T-helper 1 cell treated with Interleukin-12 subunit alpha and Interleukin-12 subunit beta and Interleukin-4 antibody, amounts not matched to agents 30 μg/mL and 1 μg/mL, for 36 hours (primary cell): ENCODE results near the gene TRIM44.
"Not testable (repeated sequence)": the region's sequence is repeated elsewhere in the genome, so short reads cannot be mapped to it uniquely, and the experiment has no call there.

Experiments
- H3K27ac Mint-ChIP-seq: one replicate; pipeline ENCODE4 v1.8.0; 2021; ENCODE audit warnings: mild to moderate bottlenecking, mixed read lengths
- H3K27me3 Mint-ChIP-seq: one replicate; pipeline ENCODE4 v1.8.0; 2021; ENCODE audit warnings: low read depth, mixed read lengths
- H3K36me3 Mint-ChIP-seq: one replicate; pipeline ENCODE4 v1.8.0; 2021; ENCODE audit warnings: low read depth, mixed read lengths
- H3K4me1 Mint-ChIP-seq: one replicate; pipeline ENCODE4 v1.8.0; 2021; ENCODE audit warnings: low read depth, mixed read lengths
- H3K4me3 Mint-ChIP-seq: one replicate; pipeline ENCODE4 v1.8.0; 2021; ENCODE audit warnings: mild to moderate bottlenecking, moderate library complexity, mixed read lengths
- H3K9me3 Mint-ChIP-seq: one replicate; pipeline ENCODE4 v1.8.0; 2021; ENCODE audit warnings: mixed read lengths

Gene TRIM44

GRCh38 chr11:35847473-35847872 is 184.9 kb downstream of the TRIM44 start:
- Mint-ChIP-seq H3K4me1 (no peaks in the 10 kb centered on the region), H3K4me3 (no peak overlapping the region), H3K36me3 (no peaks in the 10 kb centered on the region), H3K27me3 (no peaks in the 10 kb centered on the region), H3K27ac (no peak overlapping the region), H3K9me3 (no peaks in the 10 kb centered on the region)

GRCh38 chr11:35848616-35849015 is 186.0 kb downstream of the TRIM44 start:
- no peak overlapping the region for H3K4me3 Mint-ChIP-seq
- no peaks in the 10 kb centered on the region for H3K36me3 Mint-ChIP-seq
- no peaks in the 10 kb centered on the region for H3K9me3 Mint-ChIP-seq
- H3K4me1 Mint-ChIP-seq, result no peaks in the 10 kb centered on the region
- no peaks in the 10 kb centered on the region for H3K27me3 Mint-ChIP-seq
- no peak overlapping the region for H3K27ac Mint-ChIP-seq

DNA sequence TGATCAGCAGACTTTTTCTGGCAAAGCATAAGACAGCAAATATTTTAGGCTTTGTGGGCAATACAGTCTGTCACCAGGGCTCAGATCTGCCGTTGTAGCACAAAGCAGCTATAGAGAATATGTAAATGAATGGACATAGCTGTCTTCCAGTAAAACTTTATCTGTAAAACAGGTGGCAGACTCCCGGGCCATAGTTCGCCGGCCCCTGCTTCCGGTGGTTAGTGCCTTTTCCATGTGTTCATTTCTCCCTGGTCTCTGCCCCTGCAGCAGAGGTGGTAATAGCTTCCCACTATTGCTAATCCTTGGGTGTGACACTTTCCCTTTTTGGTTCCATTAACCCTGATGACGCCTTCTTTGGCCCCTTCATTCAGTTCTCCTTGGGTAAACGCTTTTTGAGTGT is 187.6 kb downstream of the TRIM44 start:
- no peaks in the 10 kb centered on the region for H3K4me1 Mint-ChIP-seq

DNA sequence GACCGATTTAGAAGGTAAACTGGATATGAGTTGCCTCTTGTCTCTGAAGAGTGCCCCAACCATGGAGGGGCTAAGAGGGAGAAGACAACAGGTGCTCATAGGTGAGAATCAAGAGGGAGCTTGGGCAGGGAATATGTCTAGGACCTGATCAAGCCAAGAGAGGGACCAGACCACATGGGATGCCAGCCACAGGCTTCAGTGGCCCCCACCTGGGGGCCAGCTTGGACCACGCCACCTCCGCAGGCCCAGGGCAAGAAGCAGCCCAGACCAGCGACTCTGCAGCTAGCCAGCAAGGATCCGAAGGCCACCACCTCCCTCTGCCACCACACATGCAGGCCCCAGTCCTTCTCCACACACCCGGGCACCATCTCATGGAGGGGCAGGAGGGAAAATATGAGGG is 188.8 kb downstream of the TRIM44 start:
- Mint-ChIP-seq H3K27me3 (peaks cover 5% of the 10 kb centered on the region), H3K36me3 (no peaks in the 10 kb centered on the region), H3K9me3 (no peaks in the 10 kb centered on the region), H3K27ac (no peak overlapping the region), H3K4me1 (no peaks in the 10 kb centered on the region), H3K4me3 (no peak overlapping the region)

More for the DNA sequence above, 187.6 kb downstream of the TRIM44 start:
- Mint-ChIP-seq H3K4me3 (no peak overlapping the region), H3K9me3 (no peaks in the 10 kb centered on the region), H3K36me3 (no peaks in the 10 kb centered on the region), H3K27ac (no peak overlapping the region), H3K27me3 (peaks cover under 1% of the 10 kb centered on the region)

GRCh38 chr11:35852056-35852455 is 189.5 kb downstream of the TRIM44 start:
- no peak overlapping the region for H3K4me3 Mint-ChIP-seq
- peaks cover 5% of the 10 kb centered on the region for H3K27me3 Mint-ChIP-seq
- H3K27ac Mint-ChIP-seq, result no peak overlapping the region
- H3K36me3 Mint-ChIP-seq, result no peaks in the 10 kb centered on the region
- H3K9me3 Mint-ChIP-seq, result no peaks in the 10 kb centered on the region
- H3K4me1 Mint-ChIP-seq, result no peaks in the 10 kb centered on the region

DNA sequence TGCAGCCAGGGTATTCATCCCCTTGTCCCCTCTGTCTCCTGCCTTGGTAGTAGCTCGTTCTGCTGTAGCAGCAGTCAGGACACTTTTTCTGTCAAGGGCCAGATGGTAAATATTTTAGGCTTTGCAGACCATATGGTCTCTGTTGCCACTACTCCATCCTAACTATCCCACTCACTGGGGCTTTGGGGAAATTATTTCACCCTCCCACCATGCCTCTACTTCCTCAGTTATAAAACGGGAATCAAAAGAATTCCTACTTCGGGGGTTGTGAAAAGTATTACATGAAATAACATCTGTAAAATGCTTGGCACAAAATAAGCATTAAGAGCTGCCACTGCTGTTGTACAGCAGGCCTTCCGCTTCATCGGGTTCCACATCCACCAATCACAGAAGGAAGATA is 191.4 kb downstream of the TRIM44 start:
- H3K27me3 Mint-ChIP-seq, result peaks cover 5% of the 10 kb centered on the region
- no peaks in the 10 kb centered on the region for H3K36me3 Mint-ChIP-seq
- H3K9me3 Mint-ChIP-seq, result no peaks in the 10 kb centered on the region
- H3K4me1 Mint-ChIP-seq, result no peaks in the 10 kb centered on the region
- H3K4me3 Mint-ChIP-seq, result no peak overlapping the region
- H3K27ac Mint-ChIP-seq, result no peak overlapping the region

- no peaks in the 10 kb centered on the region for H3K4me1 Mint-ChIP-seq
- H3K27me3 Mint-ChIP-seq, result peaks cover 5% of the 10 kb centered on the region
- no peak overlapping the region for H3K27ac Mint-ChIP-seq
- no peaks in the 10 kb centered on the region for H3K36me3 Mint-ChIP-seq
- H3K4me3 Mint-ChIP-seq, result no peak overlapping the region
- no peaks in the 10 kb centered on the region for H3K9me3 Mint-ChIP-seq
These were observed 193.1 kb downstream of the TRIM44 start for GRCh38 chr11:35855671-35856070.

- no peaks in the 10 kb centered on the region for H3K9me3 Mint-ChIP-seq
- no peak overlapping the region for H3K27ac Mint-ChIP-seq
- no peaks in the 10 kb centered on the region for H3K4me1 Mint-ChIP-seq
- H3K36me3 Mint-ChIP-seq, result no peaks in the 10 kb centered on the region
- no peak overlapping the region for H3K4me3 Mint-ChIP-seq
- H3K27me3 Mint-ChIP-seq, result peaks cover 5% of the 10 kb centered on the region
These were observed 193.7 kb downstream of the TRIM44 start for GRCh38 chr11:35856259-35856658.

GRCh38 chr11:35856756-35857155 is 194.2 kb downstream of the TRIM44 start:
- H3K27ac Mint-ChIP-seq, result no peak overlapping the region
- peaks cover 5% of the 10 kb centered on the region for H3K27me3 Mint-ChIP-seq
- H3K4me3 Mint-ChIP-seq, result no peak overlapping the region
- H3K4me1 Mint-ChIP-seq, result no peaks in the 10 kb centered on the region
- H3K9me3 Mint-ChIP-seq, result no peaks in the 10 kb centered on the region
- H3K36me3 Mint-ChIP-seq, result no peaks in the 10 kb centered on the region

GRCh38 chr11:35857922-35858321 is 195.3 kb downstream of the TRIM44 start:
- peaks cover 5% of the 10 kb centered on the region for H3K27me3 Mint-ChIP-seq
- no peaks in the 10 kb centered on the region for H3K9me3 Mint-ChIP-seq
- H3K36me3 Mint-ChIP-seq, result no peaks in the 10 kb centered on the region
- H3K4me3 Mint-ChIP-seq, result no peak overlapping the region
- H3K4me1 Mint-ChIP-seq, result no peaks in the 10 kb centered on the region
- H3K27ac Mint-ChIP-seq, result no peak overlapping the region

DNA sequence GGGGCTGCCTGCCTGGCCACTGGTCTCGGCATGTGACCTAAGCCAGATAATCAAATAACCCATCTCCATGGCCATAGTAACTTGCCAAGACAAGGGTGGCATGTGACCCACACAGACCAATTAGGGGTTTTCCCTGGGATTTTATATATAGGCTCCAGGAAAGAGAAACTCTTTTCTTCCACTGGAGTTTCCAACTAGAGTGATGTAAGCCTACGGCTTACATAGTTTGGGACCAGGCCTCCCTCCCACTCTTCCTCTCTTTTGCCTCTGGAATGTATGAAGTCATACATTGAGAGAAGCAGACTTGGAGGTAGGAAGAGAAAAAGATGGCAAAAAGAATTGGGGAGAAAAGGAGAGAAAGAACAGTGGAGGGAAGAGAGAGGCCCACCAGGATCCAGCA is 196.7 kb downstream of the TRIM44 start:
- H3K36me3 Mint-ChIP-seq, result no peaks in the 10 kb centered on the region

DNA sequence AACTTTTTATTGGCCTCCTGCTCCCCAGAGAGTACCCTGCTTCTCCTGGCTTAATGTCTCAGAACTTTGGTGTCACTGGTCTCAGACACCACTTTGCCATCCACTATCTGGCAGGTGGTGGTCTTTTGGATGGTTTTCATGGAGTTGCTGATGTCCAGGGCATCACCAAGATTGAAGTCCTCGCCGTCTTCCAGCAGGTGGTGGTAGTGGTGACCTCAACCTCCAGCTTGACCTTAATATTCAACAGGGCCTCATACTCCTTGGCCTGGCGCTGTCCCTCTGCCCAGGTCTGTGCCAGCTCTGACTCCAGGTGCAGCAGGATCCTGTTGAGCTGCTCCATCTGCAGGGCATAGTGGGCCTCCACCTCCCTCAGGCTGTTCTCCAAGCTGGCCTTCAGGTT is 197.6 kb downstream of the TRIM44 start:
- H3K36me3 Mint-ChIP-seq, H3K27ac Mint-ChIP-seq, H3K4me3 Mint-ChIP-seq, H3K4me1 Mint-ChIP-seq, H3K27me3 Mint-ChIP-seq, H3K9me3 Mint-ChIP-seq: not testable (repeated sequence)

More for the DNA sequence above, 196.7 kb downstream of the TRIM44 start:
- Mint-ChIP-seq H3K4me1 (no peaks in the 10 kb centered on the region), H3K9me3 (peaks cover 3% of the 10 kb centered on the region), H3K27me3 (peaks cover 5% of the 10 kb centered on the region), H3K27ac (no peak overlapping the region), H3K4me3 (no peak overlapping the region)

DNA sequence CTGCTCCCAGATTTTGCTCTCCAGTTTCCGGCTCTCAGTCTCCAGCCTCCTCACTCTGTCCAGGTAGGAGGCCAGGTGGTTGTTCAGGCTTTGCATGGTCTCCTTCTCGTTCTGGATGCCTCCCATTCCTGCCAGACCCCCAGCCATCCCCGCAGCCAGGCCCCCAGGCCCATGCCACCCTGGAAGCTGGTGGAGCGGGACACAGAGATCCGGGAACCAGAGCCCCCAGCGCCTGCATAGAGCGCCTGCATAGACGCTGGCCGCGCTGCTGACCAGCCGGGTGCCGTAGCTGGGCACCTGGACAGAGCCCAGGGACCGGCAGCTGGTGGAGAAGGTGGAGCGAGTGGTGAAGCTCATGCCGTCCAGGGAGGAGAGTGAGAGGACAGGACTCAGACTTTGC is 198.6 kb downstream of the TRIM44 start:
- H3K36me3 Mint-ChIP-seq, result no peaks in the 10 kb centered on the region
- peaks cover 3% of the 10 kb centered on the region for H3K9me3 Mint-ChIP-seq
- H3K27ac Mint-ChIP-seq, result no peak overlapping the region
- no peaks in the 10 kb centered on the region for H3K4me1 Mint-ChIP-seq
- H3K4me3 Mint-ChIP-seq, result no peak overlapping the region
- H3K27me3 Mint-ChIP-seq, result no peaks in the 10 kb centered on the region

- Mint-ChIP-seq H3K4me1 (no peaks in the 10 kb centered on the region), H3K9me3 (peaks cover 12% of the 10 kb centered on the region), H3K4me3 (no peak overlapping the region), H3K36me3 (no peaks in the 10 kb centered on the region), H3K27ac (no peak overlapping the region), H3K27me3 (no peaks in the 10 kb centered on the region)
These were observed 200.1 kb downstream of the TRIM44 start for GRCh38 chr11:35862666-35863065.

DNA sequence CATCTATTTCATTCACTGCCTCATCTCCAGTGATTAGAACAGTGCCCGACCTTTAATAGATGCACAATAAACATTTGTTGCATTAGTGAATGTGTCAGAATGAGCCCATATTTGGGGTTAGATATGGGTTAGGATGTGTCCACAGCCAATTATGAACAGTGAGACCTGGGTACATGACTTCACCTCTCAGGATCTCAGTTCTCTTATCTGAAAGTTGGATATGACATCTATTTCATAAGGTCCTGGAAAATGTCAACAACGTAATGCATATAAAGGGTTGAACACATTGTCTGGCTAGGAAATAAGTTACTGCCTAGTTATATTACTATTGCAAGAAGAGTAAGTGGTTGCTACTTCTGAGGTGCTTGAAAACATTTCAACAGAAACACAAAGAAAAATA is 201.6 kb downstream of the TRIM44 start:
- H3K4me1 Mint-ChIP-seq, result no peaks in the 10 kb centered on the region

DNA sequence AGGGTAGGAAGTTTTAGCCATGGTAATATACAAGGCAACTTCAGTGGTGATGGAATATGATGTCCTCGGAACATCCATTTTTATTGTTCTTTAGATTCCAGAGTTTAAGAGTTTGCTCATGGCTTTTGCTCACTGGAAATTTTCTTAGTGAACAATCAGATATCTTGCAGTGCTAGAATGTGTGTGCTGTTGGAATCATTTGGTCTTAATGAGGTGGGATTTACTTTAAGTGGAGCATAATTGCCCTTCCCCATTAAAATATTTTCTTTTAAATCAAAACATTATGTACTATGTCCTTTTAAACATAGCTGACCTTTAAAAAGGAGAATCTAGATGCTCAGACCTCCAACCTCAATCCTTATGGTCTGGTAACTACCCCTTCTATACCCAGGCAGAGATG is 204.0 kb downstream of the TRIM44 start:
- H3K4me3 Mint-ChIP-seq, result no peak overlapping the region
- no peaks in the 10 kb centered on the region for H3K4me1 Mint-ChIP-seq

More for the DNA sequence above, 201.6 kb downstream of the TRIM44 start:
- Mint-ChIP-seq H3K27me3 (no peaks in the 10 kb centered on the region), H3K4me3 (no peak overlapping the region), H3K9me3 (peaks cover 22% of the 10 kb centered on the region), H3K27ac (no peak overlapping the region), H3K36me3 (no peaks in the 10 kb centered on the region)

More for the DNA sequence above, 204.0 kb downstream of the TRIM44 start:
- peaks cover 22% of the 10 kb centered on the region for H3K9me3 Mint-ChIP-seq
- no peaks in the 10 kb centered on the region for H3K36me3 Mint-ChIP-seq
- H3K27me3 Mint-ChIP-seq, result no peaks in the 10 kb centered on the region
- H3K27ac Mint-ChIP-seq, result no peak overlapping the region
